GM21529 (cell line): Measurements from ENCODE around the gene CRYBB1.

ENCODE experiments used
- ATAC-seq: cut with Tn5 transposase; IDR thresholded peaks from one replicate; pipeline ENCODE4 v1.9.1; 2021; ENCODE audit not compliant: unreplicated experiment

Gene CRYBB1

GRCh38 chr22:26556904-26557303 lies 60.9 kb downstream of the CRYBB1 start:
- no peak for ATAC-seq

GRCh38 chr22:26555478-26555877 lies 62.3 kb downstream of the CRYBB1 start:
- no peak for ATAC-seq

- ATAC-seq: no peak
Observed at GRCh38 chr22:26554956-26555355, 62.9 kb downstream of the CRYBB1 start.

- ATAC-seq: no peak
Observed at GRCh38 chr22:26553056-26553752, 64.6 kb downstream of the CRYBB1 start.

- no peak for ATAC-seq
Observed at GRCh38 chr22:26552466-26552865, 65.4 kb downstream of the CRYBB1 start.

GRCh38 chr22:26551568-26551967 lies 66.3 kb downstream of the CRYBB1 start:
- no peak for ATAC-seq

- no peak for ATAC-seq
Observed at GRCh38 chr22:26550498-26551033, 67.3 kb downstream of the CRYBB1 start.

- ATAC-seq: no peak
Observed at GRCh38 chr22:26549902-26550497, 67.8 kb downstream of the CRYBB1 start.
